Measurements from ENCODE around the gene PCSK5.

Gene PCSK5

GRCh38 chr9:76310991-76311390 is 420.5 kb downstream of the PCSK5 start:
- H3K9ac ChIP-seq (ENCODE audit: low read length): no peak overlapping the region
- no peaks in the 10 kb centered on the region for H3K9me2 ChIP-seq (replicated peaks; ENCODE audit: insufficient read depth, low read length)
- H4K20me1 ChIP-seq (ENCODE audit: insufficient read depth, low read length): no peaks in the 10 kb centered on the region
- H3K4me3 ChIP-seq (ENCODE audit: low read length): no peak overlapping the region
- no peak overlapping the region for H3K4me2 ChIP-seq (ENCODE audit: low read depth, low read length)
- no peaks in the 10 kb centered on the region for H3K4me1 ChIP-seq (ENCODE audit: low read length)
- no peaks in the 10 kb centered on the region for H3F3A ChIP-seq (ENCODE audit: insufficient read depth, low read length)
- no peak overlapping the region for H3K27ac ChIP-seq (ENCODE audit: low read length)
- H3K9me3 ChIP-seq (replicated peaks; ENCODE audit: insufficient read depth, low read length): no peaks in the 10 kb centered on the region
- TF ChIP-seq CTCF (IDR thresholded peaks at IDR 0.05; ENCODE audit: low read length): no peak
- no peak for DNase-seq
- H2AFZ ChIP-seq (ENCODE audit: low read length): no peak overlapping the region
- H3K36me3 ChIP-seq (replicated peaks; ENCODE audit: insufficient read depth, low read length): no peaks in the 10 kb centered on the region
- no peaks in the 10 kb centered on the region for H3K79me2 ChIP-seq (ENCODE audit: low read length)
- H3K27me3 ChIP-seq (replicated peaks; ENCODE audit: insufficient read depth, low read length): no peaks in the 10 kb centered on the region

- no peak overlapping the region for H3K4me3 ChIP-seq (ENCODE audit: low read length)
- H3F3A ChIP-seq (ENCODE audit: insufficient read depth, low read length): no peaks in the 10 kb centered on the region
- H3K9ac ChIP-seq (ENCODE audit: low read length): no peak overlapping the region
- no peak overlapping the region for H3K27ac ChIP-seq (ENCODE audit: low read length)
- H3K27me3 ChIP-seq (replicated peaks; ENCODE audit: insufficient read depth, low read length): no peaks in the 10 kb centered on the region
- H4K20me1 ChIP-seq (ENCODE audit: insufficient read depth, low read length): no peaks in the 10 kb centered on the region
- no peaks in the 10 kb centered on the region for H3K36me3 ChIP-seq (replicated peaks; ENCODE audit: insufficient read depth, low read length)
- no peaks in the 10 kb centered on the region for H3K4me1 ChIP-seq (ENCODE audit: low read length)
- TF ChIP-seq EZH2 (optimal IDR thresholded peaks at IDR 0.05; ENCODE audit: low read depth, low read length): no peak
- TF ChIP-seq CTCF (IDR thresholded peaks at IDR 0.05; ENCODE audit: low read length): no peak
- DNase-seq: no peak
- H3K79me2 ChIP-seq (ENCODE audit: low read length): no peaks in the 10 kb centered on the region
- H3K9me2 ChIP-seq (replicated peaks; ENCODE audit: insufficient read depth, low read length): no peaks in the 10 kb centered on the region
- no peak overlapping the region for H2AFZ ChIP-seq (ENCODE audit: low read length)
- H3K9me3 ChIP-seq (replicated peaks; ENCODE audit: insufficient read depth, low read length): no peaks in the 10 kb centered on the region
- no peak overlapping the region for H3K4me2 ChIP-seq (ENCODE audit: low read depth, low read length)
Measured at GRCh38 chr9:76311537-76311936, 421.1 kb downstream of the PCSK5 start.

- Histone ChIP-seq H3K79me2 (ENCODE audit: low read length) (no peaks in the 10 kb centered on the region), H3K4me1 (ENCODE audit: low read length) (no peaks in the 10 kb centered on the region), H3K9ac (ENCODE audit: low read length) (no peak overlapping the region), H3F3A (ENCODE audit: insufficient read depth, low read length) (no peaks in the 10 kb centered on the region), H3K36me3 (replicated peaks; ENCODE audit: insufficient read depth, low read length) (no peaks in the 10 kb centered on the region), H3K9me2 (replicated peaks; ENCODE audit: insufficient read depth, low read length) (no peaks in the 10 kb centered on the region), H3K27me3 (replicated peaks; ENCODE audit: insufficient read depth, low read length) (no peaks in the 10 kb centered on the region), H2AFZ (ENCODE audit: low read length) (no peak overlapping the region), H3K4me3 (ENCODE audit: low read length) (no peak overlapping the region), H3K9me3 (replicated peaks; ENCODE audit: insufficient read depth, low read length) (no peaks in the 10 kb centered on the region), H3K4me2 (ENCODE audit: low read depth, low read length) (no peak overlapping the region), H3K27ac (ENCODE audit: low read length) (no peak overlapping the region), H4K20me1 (ENCODE audit: insufficient read depth, low read length) (no peaks in the 10 kb centered on the region)
- no peak for TF ChIP-seq EZH2phosphoT487 (IDR thresholded peaks at IDR 0.05; ENCODE audit: low read length)
- TF ChIP-seq EZH2 (optimal IDR thresholded peaks at IDR 0.05; ENCODE audit: low read depth, low read length): no peak
- TF ChIP-seq CTCF (IDR thresholded peaks at IDR 0.05; ENCODE audit: low read length): no peak
- no peak for DNase-seq
Measured at GRCh38 chr9:76313771-76314170, 423.3 kb downstream of the PCSK5 start.

GRCh38 chr9:76314321-76314720 is 423.8 kb downstream of the PCSK5 start:
- Histone ChIP-seq H4K20me1 (ENCODE audit: insufficient read depth, low read length) (no peaks in the 10 kb centered on the region), H3F3A (ENCODE audit: insufficient read depth, low read length) (no peaks in the 10 kb centered on the region), H2AFZ (ENCODE audit: low read length) (no peak overlapping the region), H3K4me2 (ENCODE audit: low read depth, low read length) (no peak overlapping the region), H3K4me3 (ENCODE audit: low read length) (no peak overlapping the region), H3K27me3 (replicated peaks; ENCODE audit: insufficient read depth, low read length) (no peaks in the 10 kb centered on the region), H3K9ac (ENCODE audit: low read length) (no peak overlapping the region), H3K9me3 (replicated peaks; ENCODE audit: insufficient read depth, low read length) (no peaks in the 10 kb centered on the region), H3K36me3 (replicated peaks; ENCODE audit: insufficient read depth, low read length) (no peaks in the 10 kb centered on the region), H3K4me1 (ENCODE audit: low read length) (no peaks in the 10 kb centered on the region), H3K9me2 (replicated peaks; ENCODE audit: insufficient read depth, low read length) (no peaks in the 10 kb centered on the region), H3K79me2 (ENCODE audit: low read length) (no peaks in the 10 kb centered on the region), H3K27ac (ENCODE audit: low read length) (no peak overlapping the region)
- no peak for DNase-seq
- TF ChIP-seq CTCF (IDR thresholded peaks at IDR 0.05; ENCODE audit: low read length) (no peak), EZH2phosphoT487 (IDR thresholded peaks at IDR 0.05; ENCODE audit: low read length) (no peak), EZH2 (optimal IDR thresholded peaks at IDR 0.05; ENCODE audit: low read depth, low read length) (no peak)
